SK-N-MC (cell line): ENCODE results near the gene LSP1.

Experiments used
- DNase-seq: peaks from one replicate; pipeline ENCODE4 v3.0.0-alpha.2; 2011; ENCODE audit warnings: low read depth, low spot score
- H3K27ac ChIP-seq: fragments of 200-600 bp; sonication (generic); 2 replicates; pipeline ENCODE4 v1.5.1; 2016; ENCODE audit warnings: mixed run types
- H3K36me3 ChIP-seq: fragments of 200-600 bp; sonication (generic); 2 replicates; pipeline ENCODE4 v1.6.1; 2017; ENCODE audit warnings: antibody characterized with exemption, low read length, mixed read lengths; ENCODE audit not compliant: insufficient read depth
- H3K4me3 ChIP-seq: fragments of 200-600 bp; sonication (generic); 2 replicates; pipeline ENCODE4 v1.5.1; 2016
- H3K9ac ChIP-seq: fragments of 200-600 bp; sonication (generic); 2 replicates; pipeline ENCODE4 v1.8.0; 2017; ENCODE audit warnings: mixed run types, mixed read lengths; ENCODE audit not compliant: insufficient read length
- H3K9me3 ChIP-seq: fragments of 200-600 bp; sonication (generic); 2 replicates; pipeline ENCODE4 v1.6.1; 2017; ENCODE audit warnings: low read depth, mild to moderate bottlenecking, antibody characterized with exemption, low read length, moderate library complexity, mixed read lengths
- EZH2 ChIP-seq: fragments of 200-600 bp; sonication (generic); IDR thresholded peaks from one replicate; pipeline ENCODE4 v1.6.1; 2017; ENCODE audit warnings: antibody characterized with exemption
- FOXP2 ChIP-seq: optimal IDR thresholded peaks from 2 replicates; pipeline ENCODE3; 2011; ENCODE audit warnings: mild to moderate bottlenecking, moderate library complexity; ENCODE audit not compliant: insufficient read depth; ENCODE audit errors: extremely low read length, control extremely low read depth
- POLR2AphosphoS5 ChIP-seq: IDR thresholded peaks from 2 replicates; pipeline ENCODE4 v1.6.1; 2012; ENCODE audit warnings: mild to moderate bottlenecking, low read depth, low read length, borderline replicate concordance

LSP1 gene

GRCh38 chr11:1918436-1919315 is 65.8 kb downstream of the LSP1 start:
- H3K27ac ChIP-seq: no peak overlapping the region

DNA sequence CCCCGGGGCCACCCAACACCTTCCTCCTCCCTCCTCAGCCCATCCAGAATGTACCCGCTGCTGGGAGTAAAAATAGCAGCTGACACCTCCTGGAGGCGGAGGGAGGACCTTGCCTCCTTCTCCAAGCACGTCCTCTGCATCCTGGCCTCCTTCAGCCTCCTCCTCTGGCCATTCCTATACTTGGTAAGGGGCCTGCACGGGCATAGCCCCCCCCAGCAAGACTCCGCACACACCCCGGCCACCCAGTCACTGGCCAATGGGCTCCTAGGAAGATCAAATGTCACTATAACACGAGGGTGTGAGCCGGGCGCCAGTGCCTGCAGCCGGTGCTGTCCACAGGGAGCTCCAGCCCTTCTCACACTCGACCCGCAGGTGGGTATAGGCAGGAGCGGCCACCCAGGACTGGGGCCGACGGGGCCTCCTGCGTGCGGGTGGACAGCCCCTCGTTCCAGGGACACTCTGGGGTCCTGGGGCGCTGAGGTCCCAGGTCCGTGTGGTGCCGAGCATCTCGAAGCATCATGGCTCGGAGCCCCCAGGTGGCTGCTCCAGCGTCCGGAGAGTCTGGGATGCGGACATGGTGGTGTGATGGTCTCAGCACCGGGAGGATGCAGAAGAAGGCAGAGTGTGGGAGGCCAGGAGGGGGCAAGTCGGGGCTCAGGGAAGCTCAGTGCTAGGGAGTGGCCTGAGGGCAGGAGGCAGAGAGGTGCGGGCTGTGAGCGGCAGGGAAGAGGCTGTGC is 66.7 kb downstream of the LSP1 start, which contains the start of gene TNNT3:
Gene TNNT3 (plus strand): TSS at position 313 of the 737 bp plus-strand sequence. CDS start 3,172 bp downstream, outside the sequence.
- DNase-seq: no peak
- Histone ChIP-seq H3K27ac (no peak within 1 kb of the TSS), H3K9ac (no peak within 1 kb of the TSS), H3K36me3 (no peaks in the 10 kb centered on the region), H3K4me3 (no peak within 1 kb of the TSS), H3K9me3 (no peaks in the 10 kb centered on the region)
- TF ChIP-seq EZH2 (no peak), POLR2AphosphoS5 (no peak), FOXP2 (no peak)

More at GRCh38 chr11:1918436-1919315, 65.8 kb downstream of the LSP1 start:
- no peaks in the 10 kb centered on the region for H3K36me3 ChIP-seq
- no peak for TF ChIP-seq POLR2AphosphoS5
- TF ChIP-seq FOXP2: no peak
- TF ChIP-seq EZH2: no peak
- DNase-seq: no peak
- H3K9me3 ChIP-seq: no peaks in the 10 kb centered on the region
- no peak overlapping the region for H3K9ac ChIP-seq
- no peak overlapping the region for H3K4me3 ChIP-seq

DNA sequence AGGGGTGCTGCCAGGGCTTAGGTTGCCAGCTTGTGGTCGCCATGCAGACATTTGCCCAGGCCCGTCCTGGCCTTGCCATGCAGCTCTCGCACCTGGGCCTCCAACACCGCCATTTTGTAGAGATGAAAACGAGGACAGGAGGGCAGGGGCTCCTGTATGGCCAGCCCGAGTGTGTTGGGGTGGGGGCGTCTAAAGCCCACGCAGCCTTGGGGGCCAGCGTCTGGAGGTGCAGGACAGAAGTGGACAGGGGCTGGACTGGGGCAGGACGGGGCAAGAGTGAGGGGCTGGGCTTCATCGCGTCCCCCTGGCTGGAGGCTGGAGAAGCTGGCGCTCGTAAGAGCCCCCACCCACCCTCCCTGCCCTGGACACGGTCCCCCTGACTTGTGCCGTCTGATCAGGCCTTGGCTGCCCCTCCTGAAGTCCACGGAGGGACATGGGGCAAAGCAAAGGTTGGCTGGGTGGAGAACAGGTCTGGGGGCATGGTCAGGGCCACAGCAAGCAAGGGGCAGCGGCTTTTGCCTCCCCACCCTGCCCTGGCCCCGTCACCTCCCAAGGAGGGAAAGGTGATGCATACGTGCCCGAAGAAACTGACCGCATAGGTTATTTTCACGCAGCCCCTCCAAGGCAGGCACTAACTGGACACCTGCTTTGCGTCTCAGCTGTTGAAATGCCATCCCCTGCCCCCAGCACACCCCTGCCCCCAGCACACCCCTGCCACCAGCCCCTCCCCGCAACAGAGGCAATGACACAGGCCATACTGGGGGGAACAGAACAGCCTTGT is 67.4 kb downstream of the LSP1 start:
- no peak for DNase-seq
- TF ChIP-seq POLR2AphosphoS5: no peak
- no peak for TF ChIP-seq EZH2
- no peak for TF ChIP-seq FOXP2
- Histone ChIP-seq H3K9me3 (no peaks in the 10 kb centered on the region), H3K9ac (no peak overlapping the region), H3K36me3 (no peaks in the 10 kb centered on the region), H3K27ac (no peak overlapping the region), H3K4me3 (no peak overlapping the region)

DNA sequence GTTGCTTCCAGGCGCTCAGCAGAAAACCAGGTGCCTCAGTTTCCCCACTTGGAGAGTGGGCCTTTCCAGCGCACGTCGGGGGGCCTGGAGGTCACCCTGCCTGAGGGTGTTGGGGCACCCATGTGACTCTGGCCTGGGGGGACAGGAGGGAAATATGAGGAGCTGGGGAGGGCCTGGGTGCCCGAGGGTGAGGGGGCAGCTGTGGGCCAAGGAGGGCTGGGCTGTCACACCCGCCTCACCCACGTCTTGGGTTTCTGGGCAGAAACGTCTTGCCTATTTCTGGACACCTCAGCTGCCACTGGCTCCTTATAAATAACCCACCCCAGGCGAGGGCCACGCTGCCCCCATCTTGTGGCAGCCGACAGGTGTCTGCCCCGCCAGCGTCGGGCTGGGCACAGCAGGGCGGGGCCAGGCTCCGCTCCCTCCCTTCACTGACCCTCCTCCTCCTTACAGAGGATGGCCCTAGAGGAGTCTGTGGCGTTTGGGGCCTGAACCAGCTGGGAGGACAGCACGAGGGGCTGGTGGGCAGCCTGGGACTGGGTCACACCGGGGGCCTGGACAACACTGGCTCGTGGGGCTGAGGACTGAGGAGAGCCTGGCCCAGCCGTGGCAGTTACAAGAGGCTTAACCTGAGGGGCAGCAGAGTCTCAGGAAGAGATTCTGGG is 68.2 kb downstream of the LSP1 start:
- Histone ChIP-seq H3K9me3 (no peaks in the 10 kb centered on the region), H3K4me3 (no peak overlapping the region), H3K27ac (no peak overlapping the region), H3K9ac (no peak overlapping the region), H3K36me3 (no peaks in the 10 kb centered on the region)
- TF ChIP-seq POLR2AphosphoS5 (no peak), FOXP2 (no peak), EZH2 (no peak)
- no peak for DNase-seq

- Histone ChIP-seq H3K36me3 (no peaks in the 10 kb centered on the region), H3K9ac (no peak overlapping the region), H3K27ac (no peak overlapping the region), H3K9me3 (no peaks in the 10 kb centered on the region), H3K4me3 (no peak overlapping the region)
- TF ChIP-seq POLR2AphosphoS5 (no peak), FOXP2 (no peak), EZH2 (no peak)
- no peak for DNase-seq
These were observed 68.8 kb downstream of the LSP1 start for GRCh38 chr11:1921574-1922141.

GRCh38 chr11:1922481-1923081 is 69.7 kb downstream of the LSP1 start:
- no peak overlapping the region for H3K9ac ChIP-seq
- no peak for DNase-seq
- no peak for TF ChIP-seq EZH2
- TF ChIP-seq FOXP2: no peak
- TF ChIP-seq POLR2AphosphoS5: no peak
- no peak overlapping the region for H3K27ac ChIP-seq
- H3K9me3 ChIP-seq: no peaks in the 10 kb centered on the region
- no peaks in the 10 kb centered on the region for H3K36me3 ChIP-seq
- no peak overlapping the region for H3K4me3 ChIP-seq
